LNCaP clone FGC (cell line): Measurements from ENCODE around the gene HS3ST4.
"Not testable (repeated sequence)": the region's sequence is repeated elsewhere in the genome, so short reads cannot be mapped to it uniquely, and the experiment has no call there.

Experiments used
- DNase-seq: peaks from one replicate; pipeline ENCODE4 v3.0.0-alpha.2; 2011; ENCODE audit warnings: low read depth
- H3K4me3 ChIP-seq: 2 replicates; pipeline ENCODE4 v1.5.1; 2011; ENCODE audit warnings: mild to moderate bottlenecking, low read depth, low read length, control low read depth
- CTCF ChIP-seq: IDR thresholded peaks from 2 replicates; pipeline ENCODE4 v1.5.1; 2012; ENCODE audit warnings: mild to moderate bottlenecking; ENCODE audit not compliant: control insufficient read depth, insufficient read depth; ENCODE audit errors: extremely low read depth

HS3ST4 gene

GRCh38 chr16:25748092-25748654 lies 56.4 kb downstream of the HS3ST4 start:
- no peak for TF ChIP-seq CTCF
- H3K4me3 ChIP-seq = no peak overlapping the region
- DNase-seq = no peak

- DNase-seq = no peak
- no peak for TF ChIP-seq CTCF
- H3K4me3 ChIP-seq = no peak overlapping the region
Measured at GRCh38 chr16:25750488-25751216, 58.9 kb downstream of the HS3ST4 start.

- no peak overlapping the region for H3K4me3 ChIP-seq
- no peak for TF ChIP-seq CTCF
- DNase-seq = no peak
Measured at GRCh38 chr16:25751230-25751835, 59.6 kb downstream of the HS3ST4 start.

GRCh38 chr16:25764466-25764865 lies 72.7 kb downstream of the HS3ST4 start:
- TF ChIP-seq CTCF = no peak
- no peak overlapping the region for H3K4me3 ChIP-seq
- no peak for DNase-seq

GRCh38 chr16:25771216-25771615 lies 79.5 kb downstream of the HS3ST4 start:
- TF ChIP-seq CTCF = no peak
- DNase-seq = no peak

GRCh38 chr16:25771812-25772568 lies 80.2 kb downstream of the HS3ST4 start:
- no peak overlapping the region for H3K4me3 ChIP-seq
- no peak for TF ChIP-seq CTCF
- DNase-seq = no peak

More at GRCh38 chr16:25771216-25771615, 79.5 kb downstream of the HS3ST4 start:
- H3K4me3 ChIP-seq = no peak overlapping the region

- DNase-seq, H3K4me3 ChIP-seq: not testable (repeated sequence)
Measured at GRCh38 chr16:25776214-25776613, 84.5 kb downstream of the HS3ST4 start.
